Fibroblast of the aortic adventitia (primary cell): ENCODE data around the gene EIF4E1B. TPM values are rescaled to one million over a fixed set of nuclear protein-coding genes. Genes with fewer than 3 reads are reported as not detected.
"Not testable (repeated sequence)": the region's sequence is repeated elsewhere in the genome, so short reads cannot be mapped to it uniquely, and the experiment has no call there.

Experiments
- DNase-seq: peaks from one replicate; pipeline ENCODE4 v3.0.0-alpha.2; 2010; ENCODE audit warnings: low read depth
- H3K4me3 ChIP-seq: 2 replicates; pipeline ENCODE4 v1.5.1; 2011; ENCODE audit warnings: low read depth, mild to moderate bottlenecking, control low read depth, low read length, moderate library complexity
- CTCF ChIP-seq: IDR thresholded peaks from 2 replicates; pipeline ENCODE4 v1.5.1; 2011; ENCODE audit warnings: mild to moderate bottlenecking, low read length, control low read depth, inconsistent platforms; ENCODE audit not compliant: insufficient read depth
- total RNA-seq: library from RNA; depleted of rRNA; stranded (reverse); fragments of >200 nt; gene quantifications from 2 replicates; pipeline ENCODE4 v1.2.3, GENCODE V29; 2012; ENCODE audit warnings: low replicate concordance

EIF4E1B gene
- total RNA-seq, 1 donor: not detected

GRCh38 chr5:176590035-176590717 is 40.3 kb upstream of the EIF4E1B start:
- no peak for DNase-seq
- no peak for TF ChIP-seq CTCF
- no peak overlapping the region for H3K4me3 ChIP-seq

- H3K4me3 ChIP-seq, DNase-seq: not testable (repeated sequence)
Measured at GRCh38 chr5:176591667-176592066, 38.8 kb upstream of the EIF4E1B start.

- DNase-seq: no peak
- no peak for TF ChIP-seq CTCF
- H3K4me3 ChIP-seq: no peak overlapping the region
Measured at GRCh38 chr5:176592573-176592972, 37.9 kb upstream of the EIF4E1B start.

GRCh38 chr5:176593273-176593869 is 37.1 kb upstream of the EIF4E1B start:
- DNase-seq: no peak
- H3K4me3 ChIP-seq: no peak overlapping the region
- TF ChIP-seq CTCF: no peak

- TF ChIP-seq CTCF: no peak
- H3K4me3 ChIP-seq: no peak overlapping the region
- DNase-seq: no peak
Measured at GRCh38 chr5:176594554-176594953, 35.9 kb upstream of the EIF4E1B start.

- no peak for DNase-seq
- H3K4me3 ChIP-seq: no peak overlapping the region
- no peak for TF ChIP-seq CTCF
Measured at GRCh38 chr5:176595386-176595943, 35.0 kb upstream of the EIF4E1B start.

GRCh38 chr5:176596069-176596644 is 34.3 kb upstream of the EIF4E1B start:
- no peak overlapping the region for H3K4me3 ChIP-seq
- TF ChIP-seq CTCF: no peak
- DNase-seq: no peak
